LNCAP (cell line): ENCODE results near the gene CTBP2.

ENCODE experiments used
- CTCF ChIP-seq: fragments of 450-650 bp; IDR thresholded peaks from 2 replicates; pipeline ENCODE4 v1.5.1; 2017; ENCODE audit warnings: mild to moderate bottlenecking

The CTBP2 gene

GRCh38 chr10:125071008-125071407 is 89.4 kb downstream of the CTBP2 start:
- TF ChIP-seq CTCF = no peak

DNA sequence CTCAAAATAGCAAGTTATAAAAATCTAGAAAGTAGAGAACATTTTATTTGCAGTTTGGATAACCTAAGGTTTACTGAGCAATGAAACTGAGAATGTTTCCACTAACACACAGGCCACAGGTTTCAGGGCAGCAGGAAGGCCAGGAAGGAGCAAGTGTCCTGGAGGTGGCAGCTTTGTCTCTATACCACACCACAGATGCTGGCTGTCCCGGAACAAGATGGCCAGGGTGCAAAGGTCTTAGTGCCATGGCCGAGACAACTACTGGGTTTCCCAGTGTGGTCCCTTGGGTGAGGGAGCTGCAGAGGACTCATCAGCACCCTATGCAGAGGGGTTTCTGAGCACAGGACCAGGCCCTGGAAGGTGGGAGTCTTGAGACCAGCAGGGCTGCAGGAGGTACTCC is 92.0 kb downstream of the CTBP2 start:
- TF ChIP-seq CTCF = no peak

DNA sequence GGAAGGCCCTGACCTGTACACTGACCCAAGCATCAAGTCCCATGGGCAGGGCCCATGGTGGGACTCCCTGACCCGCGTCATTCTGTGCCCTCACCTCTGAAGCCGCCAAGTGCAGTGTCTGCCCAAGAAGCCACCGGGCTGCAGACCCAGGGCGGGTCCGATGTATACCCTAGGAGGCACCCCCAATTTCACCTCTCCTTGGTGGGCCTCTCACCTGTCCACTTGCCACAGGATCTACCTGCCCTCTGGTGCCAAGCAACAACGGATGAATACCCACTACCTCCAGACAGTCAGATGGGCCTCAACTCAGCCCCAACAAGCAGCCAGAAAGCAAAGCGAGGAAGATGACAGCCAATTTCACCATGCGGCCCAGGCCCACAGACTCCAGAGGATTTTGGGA is 92.6 kb downstream of the CTBP2 start:
- TF ChIP-seq CTCF = no peak

DNA sequence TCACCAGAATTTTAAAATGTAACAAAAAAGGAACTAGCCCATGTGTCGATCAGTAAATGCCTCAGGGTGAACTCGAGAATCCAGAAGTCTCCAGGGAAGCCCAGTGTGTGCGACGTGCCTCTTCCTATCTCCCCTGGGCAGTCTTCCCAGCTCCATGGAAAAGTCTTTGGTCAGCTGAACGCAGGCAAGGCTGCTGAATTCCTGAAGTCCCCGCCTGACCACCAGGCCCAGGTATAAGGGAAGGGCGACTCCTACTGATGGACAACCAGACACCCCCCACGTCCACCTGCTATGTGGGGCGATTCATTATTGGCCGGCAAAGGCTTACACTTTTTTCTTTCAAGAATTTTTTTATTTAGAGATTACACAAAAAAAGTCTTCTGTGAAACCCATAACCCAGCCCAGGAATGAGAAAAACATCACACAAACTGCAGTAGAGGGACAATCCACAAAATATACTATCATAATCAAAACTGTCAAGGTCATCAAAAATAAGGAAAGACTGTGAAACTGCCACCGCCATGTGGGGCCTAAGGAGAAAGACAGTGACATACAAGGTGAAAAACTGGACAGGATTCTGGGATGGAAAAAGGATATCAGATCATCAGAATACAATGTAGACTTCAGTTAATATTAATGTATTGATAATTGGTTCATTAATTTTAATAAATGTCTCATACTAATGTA is 93.5 kb downstream of the CTBP2 start:
- no peak for TF ChIP-seq CTCF

- no peak for TF ChIP-seq CTCF
These were observed 95.5 kb downstream of the CTBP2 start for GRCh38 chr10:125064681-125065492.

DNA sequence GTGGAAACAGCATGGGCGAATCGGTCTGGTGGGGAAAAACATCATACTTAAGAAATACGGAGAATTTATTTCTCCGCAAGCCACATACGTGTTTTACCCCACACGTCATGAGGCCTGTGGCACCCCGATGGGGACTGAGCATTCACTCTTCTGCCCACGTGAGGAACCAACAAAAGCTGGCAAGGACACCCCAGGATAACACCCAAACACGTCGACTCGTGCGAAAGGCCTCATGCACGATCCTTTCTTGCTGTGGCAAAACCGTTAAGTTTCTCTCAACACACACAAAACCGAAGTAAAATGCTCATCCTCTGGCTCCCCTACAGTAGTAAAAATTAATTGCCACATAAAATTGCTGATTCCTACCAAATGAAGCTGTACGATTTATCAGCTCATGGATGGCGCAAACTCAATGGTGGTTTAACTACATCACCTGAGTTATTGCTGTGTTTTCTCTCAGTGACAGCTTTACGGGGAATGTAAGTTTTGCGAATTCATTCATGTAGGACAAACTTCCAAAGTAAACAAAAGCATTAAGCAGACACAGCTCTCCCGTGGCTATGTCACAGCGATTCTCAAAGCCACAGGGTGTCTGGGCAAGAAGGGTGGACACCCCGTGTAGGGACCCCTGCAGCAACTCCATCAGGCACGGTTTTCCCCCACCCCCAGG is 97.0 kb downstream of the CTBP2 start:
- TF ChIP-seq CTCF = no peak

- TF ChIP-seq CTCF = no peak
These were observed 97.5 kb downstream of the CTBP2 start for GRCh38 chr10:125062914-125063230.
